ENCODE data around the gene RASGRP3.
"Not testable (repeated sequence)": the region's sequence is repeated elsewhere in the genome, so short reads cannot be mapped to it uniquely, and the experiment has no call there.

The RASGRP3 gene

GRCh38 chr2:33443274-33443829, 33.1 kb upstream of the RASGRP3 start:
- Mint-ChIP-seq H3K27me3 (peaks cover 8 to 12% of the 10 kb centered on the region in 2 donors), H3K4me3 (no peak overlapping the region), H3K36me3 (ENCODE audit: insufficient read depth) (peaks cover 3% of the 10 kb centered on the region), H3K4me1 (ENCODE audit: low read depth in 2 of 2) (no peaks in the 10 kb centered on the region), H3K27ac (no peak overlapping the region), H3K9me3 (no peaks in the 10 kb centered on the region)
- ATAC-seq (replicated peaks) (no peak), DNase-seq (no peak)

GRCh38 chr2:33444967-33445366, 31.5 kb upstream of the RASGRP3 start:
- Mint-ChIP-seq H3K9me3 (no peaks in the 10 kb centered on the region), H3K36me3 (ENCODE audit: insufficient read depth) (peaks cover 3% of the 10 kb centered on the region), H3K4me1 (ENCODE audit: low read depth in 2 of 2) (no peaks in the 10 kb centered on the region), H3K27ac (no peak overlapping the region), H3K4me3 (no peak overlapping the region), H3K27me3 (peaks cover under 1 to 8% of the 10 kb centered on the region in 2 donors)
- no peak for ATAC-seq (replicated peaks)
- DNase-seq, result no peak

- Mint-ChIP-seq H3K4me3 (no peak overlapping the region), H3K27ac (no peak overlapping the region), H3K36me3 (ENCODE audit: insufficient read depth) (peaks cover 5% of the 10 kb centered on the region), H3K9me3 (peaks cover 7% of the 10 kb centered on the region in 2 donors), H3K4me1 (ENCODE audit: low read depth in 2 of 2) (no peaks in the 10 kb centered on the region), H3K27me3 (no peaks in the 10 kb centered on the region)
- no peak for DNase-seq
- ATAC-seq (replicated peaks), result no peak
Observed at GRCh38 chr2:33448220-33448899, 28.1 kb upstream of the RASGRP3 start.

- DNase-seq (no peak), ATAC-seq (replicated peaks) (no peak)
- Mint-ChIP-seq H3K36me3 (ENCODE audit: insufficient read depth) (peaks cover 4% of the 10 kb centered on the region), H3K4me3 (no peak overlapping the region), H3K27ac (no peak overlapping the region), H3K27me3 (no peaks in the 10 kb centered on the region), H3K4me1 (ENCODE audit: low read depth in 2 of 2) (no peaks in the 10 kb centered on the region), H3K9me3 (peaks cover 7% of the 10 kb centered on the region in 2 donors)
Observed at GRCh38 chr2:33451214-33451613, 25.2 kb upstream of the RASGRP3 start.

- Mint-ChIP-seq H3K27ac (no peak overlapping the region), H3K27me3 (no peaks in the 10 kb centered on the region), H3K4me3 (no peak overlapping the region), H3K36me3 (ENCODE audit: insufficient read depth) (peaks cover 3% of the 10 kb centered on the region), H3K4me1 (ENCODE audit: low read depth in 2 of 2) (no peaks in the 10 kb centered on the region), H3K9me3 (peaks cover 7% of the 10 kb centered on the region in 2 donors)
- DNase-seq (no peak), ATAC-seq (replicated peaks) (no peak)
Observed at GRCh38 chr2:33451825-33452224, 24.6 kb upstream of the RASGRP3 start.

- Mint-ChIP-seq H3K4me3 (no peak overlapping the region), H3K27me3 (no peaks in the 10 kb centered on the region), H3K4me1 (ENCODE audit: low read depth in 2 of 2) (no peaks in the 10 kb centered on the region), H3K36me3 (ENCODE audit: insufficient read depth) (peaks cover 3% of the 10 kb centered on the region), H3K9me3 (peaks cover 7% of the 10 kb centered on the region in 2 donors), H3K27ac (no peak overlapping the region)
- DNase-seq, result no peak
- ATAC-seq (replicated peaks), result no peak
Observed at GRCh38 chr2:33452545-33452944, 23.9 kb upstream of the RASGRP3 start.

GRCh38 chr2:33453905-33454479, 22.5 kb upstream of the RASGRP3 start:
- no peak for ATAC-seq (replicated peaks)
- no peak for DNase-seq
- Mint-ChIP-seq H3K4me1 (ENCODE audit: low read depth in 2 of 2) (no peaks in the 10 kb centered on the region), H3K4me3 (no peak overlapping the region), H3K36me3 (ENCODE audit: insufficient read depth) (peaks cover 3% of the 10 kb centered on the region), H3K27ac (no peak overlapping the region), H3K27me3 (no peaks in the 10 kb centered on the region), H3K9me3 (peaks cover 7% of the 10 kb centered on the region in 2 donors)

- H3K27me3 Mint-ChIP-seq, result no peaks in the 10 kb centered on the region
- H3K9me3 Mint-ChIP-seq, result no peaks in the 10 kb centered on the region
- ATAC-seq (replicated peaks), result no peak
Observed at GRCh38 chr2:33457556-33458247, 18.7 kb upstream of the RASGRP3 start.

GRCh38 chr2:33458248-33458819, 18.1 kb upstream of the RASGRP3 start:
- Mint-ChIP-seq H3K27me3 (no peaks in the 10 kb centered on the region), H3K4me3 (no peak overlapping the region), H3K4me1 (ENCODE audit: low read depth in 2 of 2) (no peaks in the 10 kb centered on the region), H3K27ac (no peak overlapping the region), H3K9me3 (no peaks in the 10 kb centered on the region), H3K36me3 (ENCODE audit: insufficient read depth) (no peaks in the 10 kb centered on the region)
- no peak for DNase-seq
- ATAC-seq (replicated peaks), result no peak

More at GRCh38 chr2:33457556-33458247, 18.7 kb upstream of the RASGRP3 start:
- no peaks in the 10 kb centered on the region for H3K36me3 Mint-ChIP-seq (ENCODE audit: insufficient read depth)
- H3K27ac Mint-ChIP-seq, result no peak overlapping the region
- no peak overlapping the region for H3K4me3 Mint-ChIP-seq
- DNase-seq, result no peak
- no peaks in the 10 kb centered on the region for H3K4me1 Mint-ChIP-seq (ENCODE audit: low read depth in 2 of 2)

- H3K27ac Mint-ChIP-seq, result no peak overlapping the region
- no peaks in the 10 kb centered on the region for H3K4me1 Mint-ChIP-seq (ENCODE audit: low read depth in 2 of 2)
- no peaks in the 10 kb centered on the region for H3K27me3 Mint-ChIP-seq
- H3K36me3 Mint-ChIP-seq (ENCODE audit: insufficient read depth), result no peaks in the 10 kb centered on the region
- no peaks in the 10 kb centered on the region for H3K9me3 Mint-ChIP-seq
- ATAC-seq (replicated peaks) (no peak), DNase-seq (no peak)
- H3K4me3 Mint-ChIP-seq, result no peak overlapping the region
Observed at GRCh38 chr2:33459745-33460144, 16.7 kb upstream of the RASGRP3 start.

GRCh38 chr2:33462512-33462911, 13.9 kb upstream of the RASGRP3 start:
- not testable (repeated sequence) for H3K36me3 Mint-ChIP-seq (ENCODE audit: insufficient read depth); H3K27ac Mint-ChIP-seq; DNase-seq; H3K4me1 Mint-ChIP-seq (ENCODE audit: low read depth in 2 of 2); H3K27me3 Mint-ChIP-seq; H3K9me3 Mint-ChIP-seq; H3K4me3 Mint-ChIP-seq; ATAC-seq (replicated peaks)

- no peak overlapping the region for H3K4me3 Mint-ChIP-seq
- H3K27ac Mint-ChIP-seq, result no peak overlapping the region
- no peaks in the 10 kb centered on the region for H3K9me3 Mint-ChIP-seq
- H3K36me3 Mint-ChIP-seq (ENCODE audit: insufficient read depth), result no peaks in the 10 kb centered on the region
- H3K27me3 Mint-ChIP-seq, result no peaks in the 10 kb centered on the region
- ATAC-seq (replicated peaks), result no peak
- DNase-seq, result no peak
- no peaks in the 10 kb centered on the region for H3K4me1 Mint-ChIP-seq (ENCODE audit: low read depth in 2 of 2)
Observed at GRCh38 chr2:33467413-33467812, 9.0 kb upstream of the RASGRP3 start.

GRCh38 chr2:33469238-33469637, 7.2 kb upstream of the RASGRP3 start:
- Mint-ChIP-seq H3K4me1 (ENCODE audit: low read depth in 2 of 2) (no peaks in the 10 kb centered on the region), H3K9me3 (no peaks in the 10 kb centered on the region), H3K27me3 (no peaks in the 10 kb centered on the region), H3K36me3 (ENCODE audit: insufficient read depth) (no peaks in the 10 kb centered on the region), H3K4me3 (no peak overlapping the region), H3K27ac (no peak overlapping the region)
- ATAC-seq (replicated peaks) (no peak), DNase-seq (no peak)

All from effector memory CD8-positive, alpha-beta T cell (primary cell).